GM19193 (cell line): ENCODE measurements around the gene CAVIN2.

Experiments
- POLR2A ChIP-seq: IDR thresholded peaks from 4 replicates; pipeline ENCODE4 v1.6.1; 2011; ENCODE audit not compliant: insufficient read depth, insufficient read length; ENCODE audit errors: extremely low read depth

The CAVIN2 gene

DNA sequence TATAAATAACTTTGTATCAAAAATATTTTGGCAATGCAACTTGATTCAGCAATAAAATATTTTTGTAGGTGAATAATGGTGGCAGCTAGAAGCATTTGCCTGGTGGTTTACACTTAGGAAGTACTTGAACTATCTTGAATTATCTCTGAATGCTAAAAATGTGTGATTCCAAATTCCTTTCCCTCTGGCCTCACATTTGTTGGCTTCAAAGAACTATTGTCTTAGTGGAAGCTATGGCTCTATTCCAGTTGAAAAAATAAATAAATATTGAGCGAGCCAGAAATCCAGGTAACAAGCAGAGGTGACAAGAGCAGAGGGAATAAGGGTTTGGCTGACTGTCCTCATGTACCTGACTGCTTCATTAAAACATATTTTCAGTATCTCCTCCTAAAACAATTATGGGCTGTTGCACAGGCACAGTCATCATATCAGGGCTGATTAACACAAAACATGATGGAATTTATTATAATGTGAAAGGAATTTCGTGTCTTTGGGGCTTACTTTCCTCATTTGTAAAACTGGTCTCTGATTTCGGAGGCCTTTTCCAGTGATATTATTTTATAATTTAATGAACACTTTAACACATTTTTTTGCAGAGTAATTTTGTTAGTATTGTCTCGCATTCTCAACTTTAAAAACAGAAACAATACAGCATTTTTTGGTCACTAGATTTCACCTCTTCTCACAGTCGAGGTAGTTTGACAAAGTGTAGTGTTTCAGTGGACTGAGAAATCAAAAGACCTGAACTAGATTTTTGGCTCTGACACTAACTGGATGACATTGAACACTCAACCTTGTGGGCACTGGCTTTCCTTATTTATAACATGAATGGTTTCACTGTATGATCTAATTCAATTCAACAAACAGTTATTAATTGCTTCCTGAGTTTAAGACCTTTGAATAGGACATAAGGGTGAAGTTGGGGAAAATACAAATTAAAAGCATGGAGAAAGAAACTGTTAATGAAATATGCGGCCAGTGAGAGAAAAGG, 7.8 kb upstream of the CAVIN2 start:
- TF ChIP-seq POLR2A, result no peak

DNA sequence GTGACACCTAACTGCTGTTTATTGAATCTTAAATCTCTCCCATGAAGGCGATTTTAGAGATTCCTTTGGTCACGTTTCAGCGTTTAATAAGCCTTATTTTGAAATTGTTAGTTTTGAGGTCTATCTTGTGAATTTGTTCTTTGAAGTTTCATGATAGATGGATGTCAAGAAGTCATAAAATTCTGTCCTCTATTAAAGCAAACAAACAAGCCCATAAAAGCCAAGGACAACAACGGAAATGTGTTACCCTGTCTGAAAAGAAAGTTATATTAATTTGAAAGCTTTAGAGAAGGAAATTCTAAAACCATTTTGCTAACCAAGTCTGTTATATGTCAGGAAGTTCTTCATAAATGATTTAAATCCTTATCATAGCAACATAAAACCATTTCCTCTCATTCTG, 7.0 kb upstream of the CAVIN2 start:
- TF ChIP-seq POLR2A, result no peak

DNA sequence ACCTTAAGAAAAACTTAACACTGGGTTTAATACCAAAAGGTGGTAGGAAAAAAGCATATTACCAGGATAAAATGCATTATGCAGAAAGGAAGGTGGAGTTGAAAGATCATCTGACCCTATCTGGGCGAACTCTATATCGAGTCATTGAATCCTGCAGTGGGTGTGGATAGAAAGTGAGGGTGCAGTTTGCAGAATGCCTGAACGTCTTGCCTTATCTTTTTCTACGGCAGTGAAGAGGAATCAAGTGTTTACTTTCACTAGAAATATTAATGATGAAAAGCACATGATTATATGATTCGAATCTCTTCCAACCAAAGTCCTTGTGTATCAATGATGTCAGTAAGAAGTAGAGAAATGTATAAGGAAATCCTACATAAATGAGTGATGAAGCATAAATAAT, 4.3 kb upstream of the CAVIN2 start:
- no peak for TF ChIP-seq POLR2A

DNA sequence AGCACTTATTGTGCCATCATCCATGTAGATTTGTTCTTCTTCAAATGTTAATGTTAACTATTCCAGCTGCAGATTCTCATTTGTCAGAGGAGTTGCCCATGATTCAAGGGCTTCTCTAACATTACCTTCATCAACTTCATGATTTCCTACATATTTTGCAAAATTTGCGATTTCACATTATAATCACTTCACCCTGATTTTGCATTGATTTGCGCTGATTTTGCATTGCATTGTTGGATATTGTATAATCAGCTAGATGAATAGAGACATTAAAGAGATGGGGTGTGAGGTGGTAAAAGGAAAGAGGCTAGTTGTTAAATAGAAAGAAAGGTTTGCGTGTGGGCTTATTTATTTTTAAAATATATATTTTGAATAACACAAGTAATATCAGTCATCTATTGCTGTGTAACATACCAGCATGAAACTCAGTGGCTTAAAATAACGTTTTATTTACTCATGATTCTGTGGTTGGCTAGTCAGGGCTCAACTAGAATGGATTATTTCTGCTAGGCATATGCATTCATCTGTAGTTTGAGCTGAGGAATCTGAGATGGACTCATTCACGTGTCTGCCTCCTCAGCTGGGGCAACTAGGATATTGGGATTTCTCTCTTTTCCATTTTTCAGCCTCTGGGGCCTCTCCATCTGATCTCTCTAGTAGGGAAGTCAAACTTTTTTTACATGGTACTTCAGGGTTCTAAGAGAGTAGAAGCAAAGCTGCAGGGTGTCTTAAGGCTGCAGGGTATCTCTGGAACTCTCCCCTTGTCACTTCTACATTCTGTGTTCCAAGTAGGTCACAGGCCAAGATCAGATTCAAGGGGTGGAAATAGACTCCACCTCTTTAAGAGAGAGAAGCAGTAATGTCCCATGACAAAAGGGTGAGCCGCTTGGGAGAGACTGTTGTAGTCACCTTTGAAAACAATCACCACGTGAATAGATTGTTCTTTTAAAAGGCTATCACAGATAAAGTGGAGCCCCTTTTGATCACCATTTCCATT, 2.2 kb upstream of the CAVIN2 start:
- TF ChIP-seq POLR2A, result no peak

DNA sequence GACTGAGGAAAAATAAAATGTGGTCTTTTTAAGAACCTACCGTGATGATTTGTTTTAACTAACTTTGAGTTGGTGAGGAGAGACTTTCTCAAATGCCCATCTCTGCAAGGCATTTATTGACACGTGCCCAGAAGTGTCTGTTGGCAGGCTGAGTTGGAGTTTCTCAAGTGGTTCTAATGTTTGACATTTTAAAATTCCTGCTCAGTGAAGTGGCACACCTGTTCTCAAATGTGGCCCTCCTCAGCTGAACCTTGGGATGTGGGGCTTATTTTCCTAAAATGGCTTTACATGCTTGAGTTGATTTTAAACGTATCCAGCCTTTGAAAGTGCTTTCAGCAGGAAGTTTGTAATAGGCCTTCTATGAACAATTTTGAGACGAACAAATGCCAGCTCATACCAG, 876 bp upstream of the CAVIN2 start:
- no peak for TF ChIP-seq POLR2A

DNA sequence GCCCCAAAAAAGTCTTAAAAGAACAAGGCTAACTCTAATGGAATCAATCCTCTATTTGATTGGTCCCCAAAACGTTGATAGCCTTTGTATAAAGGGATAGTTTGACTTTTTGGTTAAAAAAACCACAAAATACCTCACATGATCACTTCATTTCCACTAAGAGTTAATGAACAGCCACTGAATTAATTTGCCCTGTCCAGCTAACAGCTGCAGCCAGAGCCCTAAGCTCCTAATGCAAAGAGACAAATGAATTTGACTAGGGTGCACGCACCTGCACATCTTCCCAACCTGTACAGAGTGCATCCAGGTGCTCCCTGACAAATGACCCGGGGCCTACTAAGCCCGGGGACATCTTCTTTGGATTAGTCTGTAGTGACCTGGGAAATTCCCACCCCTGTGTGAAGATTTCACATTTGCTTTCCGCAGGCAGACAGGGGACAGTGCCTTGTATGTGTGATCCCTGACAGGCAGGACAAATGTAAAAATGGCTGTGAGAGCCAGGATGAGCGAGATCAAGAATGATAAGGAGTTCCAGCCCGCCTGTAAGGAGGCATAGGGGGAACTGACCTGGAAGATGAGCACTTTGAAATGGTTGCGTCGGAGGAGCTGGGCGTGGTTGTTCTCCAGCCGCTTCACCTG, 893 bp downstream of the CAVIN2 start:
- no peak for TF ChIP-seq POLR2A

DNA sequence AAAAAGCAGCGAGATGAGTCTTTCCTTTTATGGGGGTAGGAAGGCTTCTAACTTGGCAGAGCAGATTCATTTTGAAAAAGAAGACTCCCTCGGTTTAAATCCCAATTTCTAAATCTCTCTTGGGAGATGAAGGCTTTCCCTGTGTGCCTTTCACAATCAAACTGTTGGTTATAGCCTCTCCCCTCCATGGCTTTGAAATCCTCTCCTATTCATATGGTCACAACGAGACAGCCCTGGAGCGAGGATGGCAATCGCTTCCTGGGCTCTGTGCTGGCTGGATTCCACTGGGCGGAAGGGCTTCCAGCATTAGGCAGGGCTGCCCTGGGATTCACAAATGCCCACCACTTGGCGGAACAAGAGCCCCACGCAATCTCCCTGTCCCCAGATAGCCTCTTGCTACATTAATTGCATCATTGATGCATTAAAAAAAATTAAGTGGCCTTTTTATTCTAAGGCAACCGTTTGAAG, 1.6 kb downstream of the CAVIN2 start:
- no peak for TF ChIP-seq POLR2A

DNA sequence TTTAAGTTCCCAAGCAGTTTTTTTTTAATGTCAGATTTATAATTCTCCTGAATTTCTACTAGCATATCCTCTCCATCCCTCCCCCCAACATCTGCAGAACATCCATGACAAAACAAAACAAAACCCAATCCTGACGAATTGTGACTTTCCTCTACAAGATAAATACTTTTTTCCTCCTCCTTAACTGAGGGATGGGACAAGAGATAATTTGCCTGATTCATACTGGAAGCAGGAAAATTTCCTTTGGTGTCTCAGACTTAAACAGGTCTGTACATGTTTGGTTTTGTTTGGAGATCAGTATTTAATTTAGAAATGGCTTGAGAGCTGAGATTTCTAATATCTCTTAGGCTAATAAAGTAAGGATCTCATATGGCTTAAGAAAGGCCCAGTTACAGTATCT, 2.2 kb downstream of the CAVIN2 start:
- TF ChIP-seq POLR2A, result no peak

DNA sequence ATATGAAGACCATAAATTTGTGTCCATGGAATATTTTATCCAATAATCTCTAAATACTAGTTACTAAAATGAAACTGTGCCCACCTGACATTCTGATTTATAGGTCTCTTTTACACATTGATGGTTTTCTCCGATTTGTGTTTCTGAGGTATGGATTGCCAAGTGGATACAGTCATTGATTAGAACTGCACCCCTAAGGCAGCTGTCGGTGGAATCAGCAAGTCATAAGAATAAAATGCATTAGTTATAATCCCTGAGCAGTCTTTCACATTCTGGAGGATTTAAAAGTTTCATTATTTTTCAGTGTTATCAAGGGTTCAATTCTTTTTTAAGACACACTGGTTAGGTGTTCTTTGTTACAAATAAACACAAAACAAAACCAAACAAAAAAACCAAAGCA, 6.0 kb downstream of the CAVIN2 start:
- no peak for TF ChIP-seq POLR2A

DNA sequence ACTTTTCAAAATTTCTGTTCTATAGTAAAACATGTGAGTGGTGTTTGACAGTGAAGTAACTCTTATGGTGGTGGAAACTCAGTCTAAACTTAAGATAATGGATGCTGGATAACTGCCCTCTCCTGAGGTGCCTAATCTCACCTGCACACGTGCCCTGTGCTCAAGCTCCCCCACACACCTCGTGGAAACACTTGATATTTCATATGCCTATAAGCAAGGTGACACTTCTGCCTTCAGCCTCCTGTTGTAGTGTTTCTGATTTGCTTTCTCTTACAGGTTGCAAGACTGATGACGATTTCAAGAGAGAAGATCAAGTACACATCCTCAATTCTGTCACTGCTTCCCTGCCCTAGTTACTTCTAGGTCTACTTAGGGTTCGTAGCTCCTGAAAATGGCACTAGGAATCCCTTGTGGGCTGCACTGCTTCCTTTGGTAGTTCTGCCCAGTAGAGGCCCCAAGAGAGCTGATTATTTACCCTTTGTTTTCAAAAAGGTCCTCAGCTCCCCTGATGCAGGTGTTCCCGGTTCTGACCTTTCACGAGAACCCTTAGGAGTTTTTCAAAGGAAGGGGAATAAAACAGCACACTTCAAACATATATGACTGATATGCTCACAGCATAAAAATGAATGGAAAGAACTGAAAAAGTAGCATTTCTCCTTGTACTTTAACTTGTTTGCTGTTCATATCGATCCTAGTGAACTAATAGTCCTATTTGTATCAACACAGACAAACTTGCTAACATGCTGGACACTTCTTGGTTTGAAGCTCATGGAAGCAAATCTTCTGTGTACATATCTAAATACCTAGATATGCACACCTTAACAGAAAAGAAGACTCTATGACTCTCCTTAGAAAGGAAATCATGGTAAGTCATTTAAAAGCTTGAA, 6.7 kb downstream of the CAVIN2 start:
- no peak for TF ChIP-seq POLR2A

DNA sequence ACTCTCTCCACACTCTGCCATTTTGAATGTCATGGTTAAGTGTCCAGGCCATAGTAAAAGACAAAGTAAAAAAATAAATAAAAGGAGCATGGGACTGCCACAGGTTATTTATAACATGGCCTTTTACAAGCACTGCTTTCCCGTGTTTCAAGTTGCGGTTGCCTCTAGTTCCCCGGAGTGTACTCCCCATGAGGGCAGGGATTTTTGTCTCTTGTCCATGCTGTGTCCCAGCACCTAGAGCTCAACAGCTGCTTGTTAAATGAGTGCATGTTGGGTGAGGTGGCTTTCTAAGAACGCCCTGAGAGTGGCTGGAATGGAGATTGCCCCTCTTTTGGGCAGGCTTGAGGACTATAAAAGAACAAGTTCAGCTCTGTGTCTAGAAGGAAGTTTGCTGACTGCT, 8.4 kb downstream of the CAVIN2 start:
- TF ChIP-seq POLR2A, result no peak

DNA sequence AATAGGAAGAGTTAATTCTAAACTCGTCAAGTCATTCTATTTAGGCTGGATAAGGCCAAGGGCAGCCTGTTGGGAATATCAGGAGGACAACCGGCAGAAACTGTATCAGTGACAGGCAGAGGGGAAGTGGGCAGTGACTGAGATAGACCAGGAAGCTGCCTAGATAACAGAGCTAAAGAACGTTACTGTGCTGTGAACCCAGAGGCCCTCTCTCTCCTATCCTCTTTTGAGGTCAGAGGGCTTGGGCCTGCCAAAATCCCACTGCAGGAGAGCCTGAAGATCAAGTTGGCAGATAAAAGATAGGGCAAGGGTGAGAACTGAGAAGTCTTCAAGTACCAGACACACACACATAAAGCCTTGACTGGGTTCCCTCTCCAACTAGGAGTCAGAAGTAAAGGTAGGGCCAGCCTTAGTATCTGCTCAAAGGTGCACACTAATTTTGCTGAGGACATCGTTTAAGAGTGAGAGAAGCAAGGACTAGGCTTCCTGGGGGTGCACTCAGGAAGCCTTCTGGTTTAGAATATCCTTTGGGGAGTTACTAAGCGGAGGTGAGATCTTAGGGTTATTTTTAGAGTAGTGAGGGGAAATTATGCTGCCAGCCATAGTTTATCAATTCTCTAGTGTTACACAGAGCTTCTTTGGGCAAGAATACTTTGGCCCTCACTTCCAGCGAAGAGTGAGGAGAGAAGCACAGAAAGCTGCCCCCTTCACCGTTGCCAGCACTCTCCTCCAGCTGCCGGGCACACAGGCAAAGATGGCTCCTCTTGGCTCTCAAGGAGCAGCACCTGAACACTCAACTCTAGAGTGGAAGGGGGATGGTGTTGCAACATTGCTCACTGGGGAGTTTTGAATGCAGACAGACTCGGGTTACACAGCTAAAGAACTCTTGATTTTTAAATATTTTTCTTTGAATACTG, 9.8 kb downstream of the CAVIN2 start:
- no peak for TF ChIP-seq POLR2A

DNA sequence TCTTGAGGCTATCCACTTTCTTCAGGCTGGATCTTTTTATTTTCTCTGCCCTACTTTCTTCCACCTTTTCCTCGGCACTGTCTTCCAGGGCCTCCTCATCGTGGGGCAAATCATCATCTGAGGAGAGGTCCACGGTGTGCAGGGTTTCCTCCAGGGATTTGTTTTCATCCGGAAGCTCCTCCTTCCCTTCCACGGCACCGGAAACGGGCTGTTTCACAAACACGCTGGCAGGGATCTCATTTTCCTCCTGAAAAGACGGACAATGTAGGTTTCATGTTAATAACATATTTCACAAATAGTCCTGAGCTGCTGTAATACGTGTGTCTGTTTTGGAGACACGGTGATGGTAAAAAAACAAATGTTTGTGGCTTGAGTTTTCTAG, 10.4 kb downstream of the CAVIN2 start:
- TF ChIP-seq POLR2A, result no peak
